Osteoblast (primary cell): ENCODE measurements around the gene ANP32A. TPM values are rescaled to one million over a fixed set of nuclear protein-coding genes. Genes with fewer than 3 reads are reported as not detected.
A peak's percentile ranks its signal among the peaks of the same experiment; 100 is the strongest.

ENCODE experiments used
- DNase-seq: peaks from one replicate; pipeline ENCODE4 v3.0.0; 2011; ENCODE audit warnings: low spot score, mixed read lengths; ENCODE audit not compliant: insufficient read length; ENCODE audit errors: missing footprints
- H2AFZ ChIP-seq: 2 replicates; pipeline ENCODE4 v1.6.0; 2011; ENCODE audit warnings: mild to moderate bottlenecking, low read length
- H3K27ac ChIP-seq: 2 replicates; pipeline ENCODE4 v1.5.1; 2011; ENCODE audit warnings: mild to moderate bottlenecking, low read depth, low read length, moderate library complexity
- H3K27me3 ChIP-seq: 2 replicates; pipeline ENCODE4 v1.6.0; 2012; ENCODE audit warnings: mild to moderate bottlenecking, control low read depth, inconsistent platforms, low read length, moderate library complexity; ENCODE audit not compliant: insufficient read depth
- H3K36me3 ChIP-seq: 2 replicates; pipeline ENCODE4 v1.5.1; 2011; ENCODE audit warnings: mild to moderate bottlenecking, low read length, control low read depth, moderate library complexity; ENCODE audit not compliant: insufficient read depth
- H3K4me1 ChIP-seq: 2 replicates; pipeline ENCODE4 v1.5.1; 2011; ENCODE audit warnings: mild to moderate bottlenecking, low read length, control low read depth, moderate library complexity; ENCODE audit not compliant: insufficient read depth
- H3K4me2 ChIP-seq: 2 replicates; pipeline ENCODE4 v1.6.0; 2011; ENCODE audit warnings: mild to moderate bottlenecking, low read length; ENCODE audit not compliant: insufficient read depth
- H3K4me3 ChIP-seq: fragments of 200-600 bp; sonication (generic); 3 replicates; pipeline ENCODE4 v1.5.1; 2012; ENCODE audit warnings: mild to moderate bottlenecking, low read length, inconsistent platforms; ENCODE audit not compliant: insufficient read depth
- H3K79me2 ChIP-seq: 2 replicates; pipeline ENCODE4 v1.6.0; 2012; ENCODE audit warnings: mild to moderate bottlenecking, low read length, control low read depth, inconsistent platforms; ENCODE audit not compliant: insufficient read depth
- H3K9me3 ChIP-seq: 2 replicates; pipeline ENCODE4 v1.5.1; 2011; ENCODE audit warnings: low read depth, low read length, control low read depth
- H4K20me1 ChIP-seq: 2 replicates; pipeline ENCODE4 v1.6.0; 2012; ENCODE audit warnings: mild to moderate bottlenecking, low read length, control low read depth; ENCODE audit not compliant: insufficient read depth
- CTCF ChIP-seq: IDR thresholded peaks from 2 replicates; pipeline ENCODE4 v1.5.1; 2011; ENCODE audit warnings: mild to moderate bottlenecking, low read depth, low read length, moderate library complexity; ENCODE audit errors: extremely low read depth
- small RNA-seq: library from RNA; depleted of rRNA; stranded (forward); fragments of <200 nt; gene quantifications from one replicate; pipeline ENCODE3, GENCODE V24; 2012
- total RNA-seq: library from RNA; depleted of rRNA; stranded (reverse); fragments of >200 nt; gene quantifications from 2 replicates; pipeline ENCODE4 v1.2.3, GENCODE V29; 2012

The ANP32A gene
- total RNA-seq, 1 donor, result 29.7 TPM

DNA sequence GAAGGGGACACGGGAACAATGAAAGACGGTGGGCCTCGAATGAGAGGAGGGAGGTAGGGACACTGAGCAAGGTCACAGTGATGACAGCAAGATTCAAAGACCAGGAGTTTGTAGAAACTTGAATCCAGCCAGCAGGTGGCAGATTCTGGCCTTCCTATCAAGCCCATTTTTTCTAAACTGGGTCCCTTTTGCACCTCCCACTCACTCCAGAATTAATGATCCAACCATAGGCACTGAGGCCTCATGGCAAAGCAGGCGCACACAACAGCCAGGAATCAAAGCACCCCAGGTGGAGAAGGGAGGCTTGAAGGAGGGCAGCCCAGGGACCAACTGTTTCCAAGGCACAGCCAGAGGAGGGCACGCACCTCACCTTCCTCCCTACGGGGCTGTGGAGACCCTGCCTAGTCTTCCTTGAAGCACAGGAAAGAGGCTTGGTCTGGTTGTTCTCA is 90.2 kb downstream of the ANP32A start:
- Histone ChIP-seq H3K9me3 (no peaks in the 10 kb centered on the region), H3K36me3 (no peaks in the 10 kb centered on the region), H3K79me2 (no peaks in the 10 kb centered on the region), H3K4me1 (peaks cover 6% of the 10 kb centered on the region), H3K27ac (no peak overlapping the region), H3K4me2 (no peak overlapping the region), H2AFZ (no peak overlapping the region), H4K20me1 (no peaks in the 10 kb centered on the region), H3K4me3 (no peak overlapping the region), H3K27me3 (peaks cover 6% of the 10 kb centered on the region)
- peak; percentile 59 for TF ChIP-seq CTCF
- peak; percentile 72 for DNase-seq

GRCh38 chr15:68729789-68730411 is 90.8 kb downstream of the ANP32A start:
- no peak for DNase-seq
- no peak overlapping the region for H3K4me2 ChIP-seq
- no peaks in the 10 kb centered on the region for H4K20me1 ChIP-seq
- no peaks in the 10 kb centered on the region for H3K9me3 ChIP-seq
- peaks cover 2% of the 10 kb centered on the region for H3K27me3 ChIP-seq
- no peak overlapping the region for H2AFZ ChIP-seq
- H3K4me1 ChIP-seq, result peaks cover 6% of the 10 kb centered on the region
- no peaks in the 10 kb centered on the region for H3K36me3 ChIP-seq
- no peaks in the 10 kb centered on the region for H3K79me2 ChIP-seq
- no peak overlapping the region for H3K27ac ChIP-seq
- no peak overlapping the region for H3K4me3 ChIP-seq
- no peak for TF ChIP-seq CTCF

Small RNA genes lying within 50 kb of the gene (small RNA-seq; reads per million reads assigned to genes)
- gene MIR4312, result not detected

Other genes with a start within 250 kb of the ANP32A start
- gene CORO2B, start 241.9 kb downstream of the ANP32A start, total RNA-seq, result 10.5 and 14.1 TPM in 2 replicates
- 2.9 TPM in 2 replicates for gene SPESP1, start 109.6 kb upstream of the ANP32A start, total RNA-seq
- gene NOX5, start 193.8 kb upstream of the ANP32A start, total RNA-seq, result 0.29 and 0.36 TPM in 2 replicates